ENCODE measurements around the gene PPP1R14D.

The PPP1R14D gene

DNA sequence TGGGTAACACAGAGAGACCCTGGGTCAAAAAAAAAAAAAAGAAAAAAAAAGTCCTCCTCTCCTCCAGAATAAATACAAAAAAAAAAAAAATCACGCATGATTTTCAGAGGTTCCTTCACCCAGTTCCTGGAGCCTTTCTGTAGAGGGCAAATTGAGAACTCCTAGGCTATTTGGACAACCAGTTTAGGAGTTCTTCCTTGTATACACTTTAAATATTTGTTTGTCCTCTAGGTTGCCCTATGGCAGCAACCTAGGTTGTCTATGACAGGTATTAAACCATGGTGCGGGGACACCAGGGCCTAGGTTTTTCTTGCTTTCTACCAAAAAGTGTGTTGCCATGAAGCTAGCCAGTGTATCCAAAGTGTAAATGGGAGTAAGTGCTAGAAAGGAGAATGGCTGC is 25.4 kb downstream of the PPP1R14D start (continued):
- TF ChIP-seq PRDM4 (tag by site-specific recombination; IDR thresholded peaks at IDR 0.05): no peak

DNA sequence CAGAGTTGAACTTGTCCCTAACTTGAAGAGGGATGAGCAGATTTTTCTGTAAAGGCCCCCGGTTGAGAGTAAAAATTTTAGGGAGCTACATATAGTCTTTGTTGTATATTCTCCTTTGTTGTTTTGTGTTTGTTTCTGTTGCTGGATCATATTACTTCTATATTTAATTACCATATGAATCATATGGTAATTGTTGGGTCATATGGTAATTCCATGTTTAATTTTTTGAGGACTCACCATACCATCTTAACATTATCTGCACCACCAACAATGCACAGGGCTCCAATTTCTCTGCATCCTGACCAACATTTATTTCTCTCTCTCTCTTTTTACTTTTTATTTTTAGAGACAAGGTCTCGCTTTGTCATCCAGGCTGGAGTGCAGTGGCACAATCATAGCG is 29.0 kb downstream of the PPP1R14D start:
- CTCF ChIA-PET: interaction anchor here (0.6 kb wide), 1 partner anchor 50 kb away, joined by 3 read pairs; no protein-coding TSS in a partner anchor

GRCh38 chr15:40796512-40796911 is 32.0 kb downstream of the PPP1R14D start:
- Histone ChIP-seq H3K36me3 (ENCODE audit: control insufficient read depth in 2 of 2, insufficient read depth in 1 of 2, low read length in 2 of 2) (peaks cover 0 to 2% of the 10 kb centered on the region in 2 experiments; a peak in 2 of 3 replicates), H3K9me3 (ENCODE audit: control insufficient read depth, insufficient read depth, low read depth, low read length) (no peaks in the 10 kb centered on the region), H3K27ac (ENCODE audit: extremely low read depth, low read depth, low read length) (no peak overlapping the region), H3K4me1 (ENCODE audit: control insufficient read depth, insufficient read depth, low read length) (no peaks in the 10 kb centered on the region; the same call in 1 of the 2 replicates), H3K4me3 (ENCODE audit: low read depth, low read length) (no peak overlapping the region)
- ChIA-PET POLR2A (no interaction called here), CTCF (interaction anchor here (0.6 to 1.2 kb wide), 5 partner anchors 28 to 737 kb away, joined by 3 read pairs; no protein-coding TSS in a partner anchor)
- TF ChIP-seq ZNF704 (tag by site-specific recombination; IDR thresholded peaks at IDR 0.05): no peak
- TF ChIP-seq YY2 (tag by site-specific recombination; IDR thresholded peaks at IDR 0.05): no peak
- no peak for TF ChIP-seq ZNF530 (tag by site-specific recombination; IDR thresholded peaks at IDR 0.05; ENCODE audit: low read depth)
- TF ChIP-seq ZNF658 (tag by site-specific recombination; IDR thresholded peaks at IDR 0.05): no peak
- no peak for TF ChIP-seq ZNF292 (tag by site-specific recombination; IDR thresholded peaks at IDR 0.05; ENCODE audit: borderline replicate concordance, low read depth)

More for the DNA sequence above, 29.0 kb downstream of the PPP1R14D start:
- H3K4me1 ChIP-seq (ENCODE audit: control insufficient read depth, insufficient read depth, low read length): no peaks in the 10 kb centered on the region
- POLR2A ChIA-PET: no interaction called here
- no peaks in the 10 kb centered on the region; a peak in 1 of 3 replicates for H3K36me3 ChIP-seq (ENCODE audit: control insufficient read depth in 2 of 2, insufficient read depth in 1 of 2, low read length in 2 of 2)
- no peak overlapping the region for H3K27ac ChIP-seq (ENCODE audit: extremely low read depth, low read depth, low read length)
- H3K4me3 ChIP-seq (ENCODE audit: low read depth, low read length): no peak overlapping the region
- no peaks in the 10 kb centered on the region for H3K9me3 ChIP-seq (ENCODE audit: control insufficient read depth, insufficient read depth, low read depth, low read length)
- TF ChIP-seq PBX3 (CRISPR knock-in tag; IDR thresholded peaks at IDR 0.05) (no peak), ZNF426 (tag by site-specific recombination; IDR thresholded peaks at IDR 0.05) (no peak), ZNF404 (tag by site-specific recombination; IDR thresholded peaks at IDR 0.05) (no peak), GLI2 (tag by site-specific recombination; IDR thresholded peaks at IDR 0.05; ENCODE audit: borderline replicate concordance, low read depth) (no peak), ZNF791 (tag by site-specific recombination; IDR thresholded peaks at IDR 0.05) (no peak), ZNF529 (tag by site-specific recombination; IDR thresholded peaks at IDR 0.05; ENCODE audit: insufficient replicate concordance) (no peak), ZSCAN30 (tag by site-specific recombination; IDR thresholded peaks at IDR 0.05) (no peak), ZNF600 (tag by site-specific recombination; IDR thresholded peaks at IDR 0.05) (no peak), ZBTB20 (tag by site-specific recombination; IDR thresholded peaks at IDR 0.05) (no peak), ZNF777 (tag by site-specific recombination; IDR thresholded peaks at IDR 0.05; ENCODE audit: borderline replicate concordance) (no peak), ZBTB8A (tag by site-specific recombination; IDR thresholded peaks at IDR 0.05) (no peak), BCL11B (tag by site-specific recombination; IDR thresholded peaks at IDR 0.05; ENCODE audit: low read depth) (no peak), ZNF362 (tag by site-specific recombination; IDR thresholded peaks at IDR 0.05) (no peak)
- TF ChIP-seq, protein P1, sequence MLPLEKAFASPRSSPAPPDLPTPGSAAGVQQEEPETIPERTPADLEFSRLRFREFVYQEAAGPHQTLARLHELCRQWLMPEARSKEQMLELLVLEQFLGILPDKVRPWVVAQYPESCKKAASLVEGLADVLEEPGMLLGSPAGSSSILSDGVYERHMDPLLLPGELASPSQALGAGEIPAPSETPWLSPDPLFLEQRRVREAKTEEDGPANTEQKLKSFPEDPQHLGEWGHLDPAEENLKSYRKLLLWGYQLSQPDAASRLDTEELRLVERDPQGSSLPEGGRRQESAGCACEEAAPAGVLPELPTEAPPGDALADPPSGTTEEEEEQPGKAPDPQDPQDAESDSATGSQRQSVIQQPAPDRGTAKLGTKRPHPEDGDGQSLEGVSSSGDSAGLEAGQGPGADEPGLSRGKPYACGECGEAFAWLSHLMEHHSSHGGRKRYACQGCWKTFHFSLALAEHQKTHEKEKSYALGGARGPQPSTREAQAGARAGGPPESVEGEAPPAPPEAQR (tag by site-specific recombination; IDR thresholded peaks at IDR 0.05): no peak
- TF ChIP-seq, protein P2, sequence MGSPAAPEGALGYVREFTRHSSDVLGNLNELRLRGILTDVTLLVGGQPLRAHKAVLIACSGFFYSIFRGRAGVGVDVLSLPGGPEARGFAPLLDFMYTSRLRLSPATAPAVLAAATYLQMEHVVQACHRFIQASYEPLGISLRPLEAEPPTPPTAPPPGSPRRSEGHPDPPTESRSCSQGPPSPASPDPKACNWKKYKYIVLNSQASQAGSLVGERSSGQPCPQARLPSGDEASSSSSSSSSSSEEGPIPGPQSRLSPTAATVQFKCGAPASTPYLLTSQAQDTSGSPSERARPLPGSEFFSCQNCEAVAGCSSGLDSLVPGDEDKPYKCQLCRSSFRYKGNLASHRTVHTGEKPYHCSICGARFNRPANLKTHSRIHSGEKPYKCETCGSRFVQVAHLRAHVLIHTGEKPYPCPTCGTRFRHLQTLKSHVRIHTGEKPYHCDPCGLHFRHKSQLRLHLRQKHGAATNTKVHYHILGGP (tag by site-specific recombination; IDR thresholded peaks at IDR 0.05): no peak

All from HEK293 (cell line).